Neuronal stem cell (in vitro differentiated cells): Measurements from ENCODE around the gene NTF3.

ENCODE experiments used
- DNase-seq: peaks from one replicate; pipeline ENCODE4 v3.0.0-alpha.2; 2013; ENCODE audit warnings: low spot score
- H2AFZ ChIP-seq: one replicate; pipeline ENCODE4 v1.6.1; 2013; ENCODE audit warnings: mild to moderate bottlenecking, low read length, inconsistent platforms
- H2AK5ac ChIP-seq: 2 replicates; pipeline ENCODE4 v1.6.1; 2013; ENCODE audit warnings: low read depth, mild to moderate bottlenecking, inconsistent platforms, low read length, moderate library complexity, mixed read lengths
- H2BK120ac ChIP-seq: 2 replicates; pipeline ENCODE4 v1.6.1; 2013; ENCODE audit warnings: low read depth, mild to moderate bottlenecking, inconsistent platforms, low read length, moderate library complexity, mixed read lengths
- H2BK12ac ChIP-seq: one replicate; pipeline ENCODE4 v1.6.1; 2013; ENCODE audit warnings: low read length, inconsistent platforms
- H2BK15ac ChIP-seq: 2 replicates; pipeline ENCODE4 v1.6.1; 2013; ENCODE audit warnings: mild to moderate bottlenecking, low read length, inconsistent platforms, mixed read lengths
- H2BK5ac ChIP-seq: one replicate; pipeline ENCODE4 v1.6.1; 2013; ENCODE audit warnings: inconsistent platforms, mild to moderate bottlenecking, low read length, moderate library complexity
- H3K14ac ChIP-seq: one replicate; pipeline ENCODE4 v1.6.1; 2013; ENCODE audit warnings: low read length, inconsistent platforms
- H3K18ac ChIP-seq: 2 replicates; pipeline ENCODE4 v1.6.1; 2013; ENCODE audit warnings: low read length, inconsistent platforms
- H3K23ac ChIP-seq: 2 replicates; pipeline ENCODE4 v1.6.1; 2013; ENCODE audit warnings: low read depth, mild to moderate bottlenecking, mixed read lengths, low read length, inconsistent platforms; ENCODE audit not compliant: poor library complexity
- H3K27ac ChIP-seq: replicated peaks from 3 replicates; pipeline ENCODE4 v1.5.1; 2013; ENCODE audit warnings: low read length, inconsistent platforms
- H3K27me3 ChIP-seq, 3 experiments: 2 replicates each; pipeline ENCODE4 v1.6.1; 2013; ENCODE audit warnings: low read length in 3 of 3, mild to moderate bottlenecking in 2 of 3, inconsistent platforms in 1 of 3, low read depth in 1 of 3, mixed read lengths in 1 of 3, moderate library complexity in 1 of 3; ENCODE audit not compliant: control insufficient read depth in 3 of 3, insufficient read depth in 3 of 3
- H3K36me3 ChIP-seq, 2 donors: replicated peaks in 1 of 2; 2 replicates each; pipeline ENCODE4 v1.6.1; 2013; ENCODE audit warnings: low read length in 2 of 2; ENCODE audit not compliant: control insufficient read depth in 2 of 2, insufficient read depth in 2 of 2
- H3K4ac ChIP-seq: 2 replicates; pipeline ENCODE4 v1.6.1; 2013; ENCODE audit warnings: inconsistent platforms, mild to moderate bottlenecking, low read length, moderate library complexity
- H3K4me1 ChIP-seq, 2 donors: 1 replicate in 1 of 2; 2 replicates in 1 of 2; pipeline ENCODE4 v1.6.1; 2013; ENCODE audit warnings: low read length in 2 of 2, low read depth in 1 of 2; ENCODE audit not compliant: control insufficient read depth in 2 of 2, insufficient read depth in 1 of 2
- H3K4me2 ChIP-seq: one replicate; pipeline ENCODE4 v1.6.1; 2013; ENCODE audit warnings: mild to moderate bottlenecking, low read length, inconsistent platforms; ENCODE audit not compliant: insufficient read depth, poor library complexity, severe bottlenecking
- H3K4me3 ChIP-seq, 2 donors: 2 replicates each; pipeline ENCODE4 v1.5.1; 2013; ENCODE audit warnings: low read length in 2 of 2, mild to moderate bottlenecking in 2 of 2, inconsistent platforms in 1 of 2, moderate library complexity in 1 of 2
- H3K79me1 ChIP-seq: one replicate; pipeline ENCODE4 v1.6.1; 2013; ENCODE audit warnings: low read depth, mild to moderate bottlenecking, inconsistent platforms, low read length, moderate library complexity
- H3K9ac ChIP-seq: one replicate; pipeline ENCODE4 v1.6.1; 2013; ENCODE audit warnings: mild to moderate bottlenecking, low read depth, low read length, inconsistent platforms; ENCODE audit not compliant: poor library complexity
- H3K9me3 ChIP-seq, 2 donors: replicated peaks in 1 of 2; 2 replicates each; pipeline versions ENCODE3 to v1.6.1; 2013; ENCODE audit warnings: low read length in 2 of 2, mild to moderate bottlenecking in 2 of 2, inconsistent platforms in 1 of 2, low read depth in 1 of 2, mixed read lengths in 1 of 2, moderate library complexity in 1 of 2; ENCODE audit not compliant: control insufficient read depth in 2 of 2, insufficient read depth in 1 of 2
- H4K8ac ChIP-seq: one replicate; pipeline ENCODE4 v1.6.1; 2013; ENCODE audit warnings: low read depth, mild to moderate bottlenecking, inconsistent platforms, low read length, moderate library complexity
- H4K91ac ChIP-seq: one replicate; pipeline ENCODE4 v1.6.1; 2013; ENCODE audit warnings: low read length, low read depth, mild to moderate bottlenecking, inconsistent platforms; ENCODE audit not compliant: poor library complexity
- WGBS, 2 donors: extraction: QIAGEN DNeasy Blood & Tissue Kit; methylation state at CpG; one replicate each; pipeline ENCODE4 v1.1.7; 2013; ENCODE audit warnings: missing lambda C conversion rate in 2 of 2, mixed read lengths in 1 of 2; ENCODE audit not compliant: insufficient read length in 2 of 2, insufficient replicate concordance in 1 of 2; ENCODE audit errors: extremely low coverage in 2 of 2; 5-methylcytosine and 5-hydroxymethylcytosine counted together

The NTF3 gene

GRCh38 chr12:5498806-5499205 lies 66.9 kb downstream of the NTF3 start:
- no peak overlapping the region for H2BK15ac ChIP-seq
- H2BK120ac ChIP-seq, result no peak overlapping the region
- no peak overlapping the region for H3K14ac ChIP-seq
- no peaks in the 10 kb centered on the region for H3K9me3 ChIP-seq
- H2BK12ac ChIP-seq, result no peak overlapping the region
- H3K23ac ChIP-seq, result no peak overlapping the region
- no CpG with 5 or more reads among the region's 8 CpGs for WGBS, 2 donors
- H3K18ac ChIP-seq, result peak overlapping the region; percentile 40
- H2BK5ac ChIP-seq, result no peak overlapping the region
- H3K79me1 ChIP-seq, result no peaks in the 10 kb centered on the region
- H3K4me2 ChIP-seq, result no peak overlapping the region
- H3K4me1 ChIP-seq, result peaks cover 0 to 6% of the 10 kb centered on the region in 2 donors
- no peak overlapping the region for H3K9ac ChIP-seq
- no peaks in the 10 kb centered on the region for H3K36me3 ChIP-seq
- H3K4ac ChIP-seq, result no peak overlapping the region
- H3K4me3 ChIP-seq, result no peak overlapping the region
- no peak overlapping the region for H4K91ac ChIP-seq
- H4K8ac ChIP-seq, result no peak overlapping the region
- H2AFZ ChIP-seq, result no peak overlapping the region
- no peak overlapping the region for H2AK5ac ChIP-seq
- DNase-seq, result no peak
- H3K27ac ChIP-seq, result no peak overlapping the region
- peaks cover 0 to 7% (median 0%) of the 10 kb centered on the region in 3 experiments for H3K27me3 ChIP-seq

GRCh38 chr12:5499566-5500330 lies 67.8 kb downstream of the NTF3 start:
- H3K4me1 ChIP-seq, result peaks cover 0 to 6% of the 10 kb centered on the region in 2 donors
- no peak overlapping the region for H2AK5ac ChIP-seq
- H3K36me3 ChIP-seq, result no peaks in the 10 kb centered on the region
- peaks cover 0 to 7% (median 0%) of the 10 kb centered on the region in 3 experiments for H3K27me3 ChIP-seq
- DNase-seq, result no peak
- no peak overlapping the region for H2AFZ ChIP-seq
- no peak overlapping the region for H4K91ac ChIP-seq
- no peak overlapping the region for H4K8ac ChIP-seq
- no peak overlapping the region for H3K4ac ChIP-seq
- H3K18ac ChIP-seq, result no peak overlapping the region
- no peak overlapping the region for H3K4me2 ChIP-seq
- no peak overlapping the region for H2BK5ac ChIP-seq
- H2BK15ac ChIP-seq, result no peak overlapping the region
- no CpG with 5 or more reads among the region's 9 CpGs for WGBS, 2 donors
- no peak overlapping the region for H3K9ac ChIP-seq
- no peak overlapping the region for H3K27ac ChIP-seq
- H3K9me3 ChIP-seq, result no peaks in the 10 kb centered on the region
- no peaks in the 10 kb centered on the region for H3K79me1 ChIP-seq
- no peak overlapping the region for H2BK12ac ChIP-seq
- H3K23ac ChIP-seq, result no peak overlapping the region
- H2BK120ac ChIP-seq, result no peak overlapping the region
- no peak overlapping the region for H3K14ac ChIP-seq
- H3K4me3 ChIP-seq, result no peak overlapping the region

GRCh38 chr12:5500331-5500659 lies 68.4 kb downstream of the NTF3 start:
- DNase-seq, result no peak
- no peak overlapping the region for H2BK5ac ChIP-seq

GRCh38 chr12:5503774-5504173 lies 71.9 kb downstream of the NTF3 start:
- Histone ChIP-seq H2BK15ac (no peak overlapping the region), H3K18ac (no peak overlapping the region), H3K4ac (no peak overlapping the region), H2AFZ (no peak overlapping the region), H2BK120ac (no peak overlapping the region), H3K14ac (no peak overlapping the region), H3K27me3 (peaks cover 0 to 7% (median 0%) of the 10 kb centered on the region in 3 experiments), H3K36me3 (no peaks in the 10 kb centered on the region), H3K23ac (no peak overlapping the region), H3K27ac (no peak overlapping the region), H2BK12ac (no peak overlapping the region), H3K4me3 (no peak overlapping the region), H4K8ac (no peak overlapping the region), H4K91ac (no peak overlapping the region), H2AK5ac (no peak overlapping the region), H3K4me1 (no peaks in the 10 kb centered on the region), H3K4me2 (no peak overlapping the region), H3K79me1 (no peaks in the 10 kb centered on the region), H3K9me3 (no peaks in the 10 kb centered on the region), H3K9ac (no peak overlapping the region), H2BK5ac (no peak overlapping the region)
- no CpG with 5 or more reads among the region's 6 CpGs for WGBS, 2 donors
- DNase-seq, result no peak

More at GRCh38 chr12:5500331-5500659, 68.4 kb downstream of the NTF3 start:
- Histone ChIP-seq H4K91ac (no peak overlapping the region), H3K4me2 (no peak overlapping the region), H2BK12ac (no peak overlapping the region), H3K79me1 (no peaks in the 10 kb centered on the region), H3K36me3 (no peaks in the 10 kb centered on the region), H4K8ac (no peak overlapping the region), H3K4ac (no peak overlapping the region), H2BK120ac (no peak overlapping the region), H3K9me3 (no peaks in the 10 kb centered on the region), H3K27me3 (peaks cover 0 to 7% (median 0%) of the 10 kb centered on the region in 3 experiments), H3K18ac (no peak overlapping the region), H3K4me3 (no peak overlapping the region), H3K27ac (no peak overlapping the region), H3K4me1 (peaks cover 0 to 6% of the 10 kb centered on the region in 2 donors), H3K9ac (no peak overlapping the region), H3K23ac (no peak overlapping the region), H2BK15ac (no peak overlapping the region), H2AFZ (no peak overlapping the region), H3K14ac (no peak overlapping the region), H2AK5ac (no peak overlapping the region)
- WGBS, 2 donors, result no CpG with 5 or more reads among the region's 7 CpGs
